Measurements from ENCODE around the gene HOXD10. TPM values are rescaled to one million over a fixed set of nuclear protein-coding genes. Genes with fewer than 3 reads are reported as not detected.
A peak's percentile ranks its signal among the peaks of the same experiment; 100 is the strongest.

Gene HOXD10
- total RNA-seq, 5 donors from 2014 or later (not counting 1 experiment from before 2014, with no cell fraction given): not detected

DNA sequence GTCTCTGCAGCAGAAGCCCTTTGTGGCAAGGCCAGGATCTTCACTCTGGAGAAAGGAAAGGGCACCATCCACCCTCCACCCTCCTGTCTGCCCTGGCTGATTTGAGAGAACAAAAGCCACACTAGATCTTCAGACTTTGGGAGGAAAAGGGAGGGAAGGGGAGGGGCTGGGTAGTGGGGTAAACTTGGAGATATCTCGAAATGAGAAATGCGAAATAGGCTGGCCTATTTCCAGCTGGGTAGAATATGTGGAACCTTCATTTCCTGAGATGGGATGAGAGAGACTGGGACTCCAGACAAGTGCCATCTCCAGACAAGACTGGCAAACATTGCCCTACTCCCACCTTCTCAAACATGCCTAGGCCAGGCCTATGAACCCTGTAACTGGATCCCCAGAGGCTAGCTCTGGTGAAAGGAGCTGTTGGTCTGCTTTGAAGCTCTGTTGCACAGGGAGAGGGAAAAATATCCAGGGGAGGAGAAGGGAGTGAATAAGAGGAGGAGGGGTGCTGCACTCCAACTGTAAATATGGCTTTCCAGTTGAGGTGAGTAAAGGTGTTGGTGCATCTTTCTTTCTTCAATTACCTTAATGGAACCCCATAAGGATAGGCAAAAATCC lies 15.3 kb upstream of the HOXD10 start:
- no peaks in the 10 kb centered on the region for H3K9me3 ChIP-seq
- Mint-ChIP-seq H3K27ac (no peak overlapping the region), H3K4me3 (no peak overlapping the region), H3K9me3 (no peaks in the 10 kb centered on the region), H3K27me3 (peaks cover 86 to 94% of the 10 kb centered on the region in 2 donors), H3K36me3 (no peaks in the 10 kb centered on the region), H3K4me1 (peaks cover 27 to 42% (median 33%) of the 10 kb centered on the region in 3 donors)
- peaks cover 31 to 92% of the 10 kb centered on the region in 2 experiments for H3K27me3 ChIP-seq (replicated peaks in 1 of 2; ENCODE audit: control insufficient read depth in 2 of 2, extremely low read depth in 1 of 2, insufficient read depth in 2 of 2, low read length in 1 of 2)
- no peak overlapping the region for H3K4me3 ChIP-seq (ENCODE audit: control insufficient read depth in 1 of 2, extremely low read depth in 1 of 2, low read length in 1 of 2)
- CTCF ChIA-PET: interaction anchor here (0.5 to 1.4 kb wide), 4 partner anchors 24 to 33 kb away, joined by 3 to 4 read pairs (median 4); no protein-coding TSS in a partner anchor
- H3K4me1 ChIP-seq (ENCODE audit: control insufficient read depth in 1 of 2, extremely low read depth in 1 of 2, insufficient read depth in 2 of 2, low read length in 2 of 2): peaks cover 8 to 26% of the 10 kb centered on the region in 2 experiments
- WGBS (ENCODE audit: insufficient coverage): no CpG with 5 or more reads among the region's 2 CpGs
- no peaks in the 10 kb centered on the region for H3K36me3 ChIP-seq (ENCODE audit: control insufficient read depth in 2 of 2, extremely low read depth in 1 of 2, insufficient read depth in 1 of 2, low read length in 1 of 2)
- DNase-seq (no peak), ATAC-seq (replicated peaks in 1 of 4) (no peak)
- H3K27ac ChIP-seq (ENCODE audit: low read length): no peak overlapping the region
- POLR2A ChIA-PET: no interaction called here

DNA sequence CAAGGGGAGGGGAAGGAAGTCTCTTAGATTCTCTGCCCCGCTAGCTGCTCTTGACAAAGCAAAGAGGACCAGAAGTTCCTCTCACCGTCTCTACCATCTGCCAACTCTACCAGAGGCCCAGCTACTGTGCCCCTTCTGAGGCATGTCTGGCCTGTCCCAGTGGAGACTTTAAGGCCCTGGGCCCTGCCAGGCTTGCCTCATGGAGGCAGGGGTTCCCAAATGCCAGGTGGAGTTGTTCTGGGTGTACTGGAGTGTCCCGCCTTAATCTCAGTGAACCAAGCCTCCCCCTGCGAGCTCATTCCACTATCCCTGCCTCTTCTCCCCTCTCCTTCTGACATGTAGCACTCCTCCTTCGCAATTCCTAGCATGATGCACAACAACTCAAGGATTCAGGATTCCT lies 14.7 kb upstream of the HOXD10 start:
- 37% methylated on average over 3 of the region's 5 CpGs for WGBS (ENCODE audit: insufficient coverage)
- Mint-ChIP-seq H3K9me3 (no peaks in the 10 kb centered on the region), H3K27ac (peak overlapping the region in 1 of 2 donors; percentile 32), H3K4me3 (no peak overlapping the region), H3K27me3 (peaks cover 83 to 91% of the 10 kb centered on the region in 2 donors), H3K36me3 (no peaks in the 10 kb centered on the region), H3K4me1 (peaks cover 25 to 40% (median 31%) of the 10 kb centered on the region in 3 donors)
- no peaks in the 10 kb centered on the region for H3K36me3 ChIP-seq (ENCODE audit: control insufficient read depth in 2 of 2, extremely low read depth in 1 of 2, insufficient read depth in 1 of 2, low read length in 1 of 2)
- no peak overlapping the region for H3K4me3 ChIP-seq (ENCODE audit: control insufficient read depth in 1 of 2, extremely low read depth in 1 of 2, low read length in 1 of 2)
- no peak overlapping the region for H3K27ac ChIP-seq (ENCODE audit: low read length)
- H3K4me1 ChIP-seq (ENCODE audit: control insufficient read depth in 1 of 2, extremely low read depth in 1 of 2, insufficient read depth in 2 of 2, low read length in 2 of 2): peaks cover 10 to 26% of the 10 kb centered on the region in 2 experiments
- ChIA-PET CTCF (interaction anchor here (0.5 to 1.4 kb wide), 3 partner anchors 30 to 32 kb away, joined by 3 to 4 read pairs (median 4); no protein-coding TSS in a partner anchor), POLR2A (no interaction called here)
- H3K27me3 ChIP-seq (replicated peaks in 1 of 2; ENCODE audit: control insufficient read depth in 2 of 2, extremely low read depth in 1 of 2, insufficient read depth in 2 of 2, low read length in 1 of 2): peaks cover 29 to 93% of the 10 kb centered on the region in 2 experiments
- no peaks in the 10 kb centered on the region for H3K9me3 ChIP-seq
- DNase-seq: no peak
- ATAC-seq (replicated peaks in 1 of 4): no peak

DNA sequence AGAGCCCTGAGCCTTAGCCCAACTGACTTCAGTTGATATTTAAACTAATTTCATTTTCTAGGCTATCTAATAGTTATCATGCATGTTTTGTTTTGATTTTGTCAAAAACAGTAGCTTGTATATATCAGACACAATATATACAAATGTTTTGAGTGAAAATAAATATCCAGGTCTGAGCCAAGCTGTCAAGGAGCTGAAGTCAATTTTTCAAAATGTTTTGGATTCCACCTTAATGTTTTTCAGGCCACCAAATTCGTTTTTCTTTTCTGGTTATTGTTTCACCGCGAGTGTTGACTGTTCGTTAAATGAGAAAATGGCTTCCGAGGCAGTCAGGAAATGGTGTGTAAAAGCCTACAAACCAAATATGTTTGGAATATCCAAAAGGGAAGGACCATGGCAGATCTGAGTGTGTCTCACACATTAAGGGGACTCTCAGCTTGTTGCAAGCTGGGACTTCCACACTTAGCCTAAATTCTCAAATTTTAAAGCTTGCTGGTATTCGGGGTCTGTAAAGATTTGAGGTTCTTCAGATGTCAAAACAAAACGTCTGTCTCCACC lies 14.2 kb upstream of the HOXD10 start:
- Mint-ChIP-seq H3K27ac (peak overlapping the region in 1 of 2 donors; percentile 32), H3K4me1 (peaks cover 23 to 35% (median 28%) of the 10 kb centered on the region in 3 donors), H3K36me3 (no peaks in the 10 kb centered on the region), H3K27me3 (peaks cover 78 to 88% of the 10 kb centered on the region in 2 donors), H3K9me3 (no peaks in the 10 kb centered on the region), H3K4me3 (no peak overlapping the region)
- Histone ChIP-seq H3K4me3 (ENCODE audit: control insufficient read depth in 1 of 2, extremely low read depth in 1 of 2, low read length in 1 of 2) (no peak overlapping the region), H3K27me3 (replicated peaks in 1 of 2; ENCODE audit: control insufficient read depth in 2 of 2, extremely low read depth in 1 of 2, insufficient read depth in 2 of 2, low read length in 1 of 2) (peaks cover 27 to 92% of the 10 kb centered on the region in 2 experiments), H3K27ac (ENCODE audit: low read length) (no peak overlapping the region), H3K36me3 (ENCODE audit: control insufficient read depth in 2 of 2, extremely low read depth in 1 of 2, insufficient read depth in 1 of 2, low read length in 1 of 2) (no peaks in the 10 kb centered on the region), H3K9me3 (no peaks in the 10 kb centered on the region), H3K4me1 (ENCODE audit: control insufficient read depth in 1 of 2, extremely low read depth in 1 of 2, insufficient read depth in 2 of 2, low read length in 2 of 2) (peaks cover 4 to 25% of the 10 kb centered on the region in 2 experiments)
- DNase-seq (no peak), ATAC-seq (replicated peaks in 1 of 4) (no peak)
- ChIA-PET POLR2A (interaction anchor here (0.6 to 1.1 kb wide), 2 partner anchors 20 to 24 kb away, joined by 3 read pairs; no protein-coding TSS in a partner anchor), CTCF (interaction anchor here (0.5 to 1.4 kb wide), 3 partner anchors 29 to 42 kb away, joined by 3 to 4 read pairs (median 3); no protein-coding TSS in a partner anchor)
- WGBS (ENCODE audit: insufficient coverage): 0% methylated on average over 1 of the region's 7 CpGs

DNA sequence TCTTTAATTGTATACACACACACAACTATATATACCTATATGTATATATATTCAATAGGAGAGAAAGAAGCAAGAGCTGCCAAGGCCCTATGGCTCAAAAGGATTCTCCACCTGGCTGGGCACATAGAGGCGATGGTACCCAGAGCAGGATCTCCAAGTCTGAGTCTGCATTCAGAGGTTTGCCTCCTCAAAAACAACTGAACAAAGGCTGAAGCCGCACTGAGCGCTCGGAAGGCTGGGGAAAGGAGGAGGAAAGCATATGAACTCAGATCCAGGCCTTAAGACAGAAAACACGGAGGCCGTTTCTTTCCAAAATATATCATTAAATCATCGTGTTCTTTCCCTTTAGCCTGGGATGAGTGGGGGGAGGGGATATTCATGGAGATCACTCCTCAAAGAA lies 13.4 kb upstream of the HOXD10 start:
- Mint-ChIP-seq H3K27ac (no peak overlapping the region), H3K36me3 (no peaks in the 10 kb centered on the region), H3K27me3 (peaks cover 70 to 82% of the 10 kb centered on the region in 2 donors), H3K4me3 (peak overlapping the region in 1 of 3 donors; percentile 8), H3K4me1 (peaks cover 19 to 27% (median 23%) of the 10 kb centered on the region in 3 donors), H3K9me3 (no peaks in the 10 kb centered on the region)
- H3K9me3 ChIP-seq: no peaks in the 10 kb centered on the region
- H3K36me3 ChIP-seq (ENCODE audit: control insufficient read depth in 2 of 2, extremely low read depth in 1 of 2, insufficient read depth in 1 of 2, low read length in 1 of 2): no peaks in the 10 kb centered on the region
- H3K27ac ChIP-seq (ENCODE audit: low read length): no peak overlapping the region
- H3K27me3 ChIP-seq (replicated peaks in 1 of 2; ENCODE audit: control insufficient read depth in 2 of 2, extremely low read depth in 1 of 2, insufficient read depth in 2 of 2, low read length in 1 of 2): peaks cover 27 to 85% of the 10 kb centered on the region in 2 experiments
- H3K4me3 ChIP-seq (ENCODE audit: control insufficient read depth in 1 of 2, extremely low read depth in 1 of 2, low read length in 1 of 2): no peak overlapping the region
- WGBS (ENCODE audit: insufficient coverage): no CpG with 5 or more reads among the region's 7 CpGs
- no peak for DNase-seq
- peaks cover 4 to 18% of the 10 kb centered on the region in 2 experiments for H3K4me1 ChIP-seq (ENCODE audit: control insufficient read depth in 1 of 2, extremely low read depth in 1 of 2, insufficient read depth in 2 of 2, low read length in 2 of 2)
- ChIA-PET CTCF (interaction anchor here in 1 of 2 donors (0.5 kb wide), 1 partner anchor 43 kb away, joined by 3 read pairs; no protein-coding TSS in a partner anchor), POLR2A (interaction anchor here in 1 of 2 donors (1.1 kb wide), 1 partner anchor 21 kb away, joined by 3 read pairs; no protein-coding TSS in a partner anchor)
- no peak for ATAC-seq (replicated peaks in 1 of 4)

DNA sequence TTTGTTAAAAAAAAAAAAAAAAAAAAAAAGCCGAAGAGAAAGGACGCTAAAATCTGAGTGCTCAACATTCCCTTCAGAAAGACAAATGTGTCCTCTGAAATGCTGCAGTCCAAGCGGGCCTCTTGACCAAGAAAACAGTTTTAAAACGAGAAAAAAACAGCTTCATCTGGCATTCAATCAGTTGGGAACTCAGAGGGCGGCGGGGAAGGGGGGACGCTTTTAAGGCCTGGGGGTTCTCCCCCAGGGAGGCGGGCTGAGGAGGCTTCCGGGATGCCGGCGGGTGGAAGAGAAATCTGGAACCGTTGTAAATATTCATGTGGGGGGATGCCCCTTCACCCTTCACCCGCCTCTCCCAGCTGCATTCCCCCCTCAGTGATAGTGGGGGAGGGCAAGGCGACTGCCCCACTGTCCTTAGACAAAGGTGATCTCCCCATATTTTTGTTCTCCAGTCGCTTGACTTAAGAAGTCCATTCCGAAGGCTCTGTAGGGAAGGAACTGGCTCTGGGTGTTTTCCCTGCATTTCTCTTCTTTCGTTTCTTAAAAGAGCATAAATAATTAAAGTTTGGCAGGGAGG lies 12.7 kb upstream of the HOXD10 start:
- CTCF ChIA-PET: no interaction called here

DNA sequence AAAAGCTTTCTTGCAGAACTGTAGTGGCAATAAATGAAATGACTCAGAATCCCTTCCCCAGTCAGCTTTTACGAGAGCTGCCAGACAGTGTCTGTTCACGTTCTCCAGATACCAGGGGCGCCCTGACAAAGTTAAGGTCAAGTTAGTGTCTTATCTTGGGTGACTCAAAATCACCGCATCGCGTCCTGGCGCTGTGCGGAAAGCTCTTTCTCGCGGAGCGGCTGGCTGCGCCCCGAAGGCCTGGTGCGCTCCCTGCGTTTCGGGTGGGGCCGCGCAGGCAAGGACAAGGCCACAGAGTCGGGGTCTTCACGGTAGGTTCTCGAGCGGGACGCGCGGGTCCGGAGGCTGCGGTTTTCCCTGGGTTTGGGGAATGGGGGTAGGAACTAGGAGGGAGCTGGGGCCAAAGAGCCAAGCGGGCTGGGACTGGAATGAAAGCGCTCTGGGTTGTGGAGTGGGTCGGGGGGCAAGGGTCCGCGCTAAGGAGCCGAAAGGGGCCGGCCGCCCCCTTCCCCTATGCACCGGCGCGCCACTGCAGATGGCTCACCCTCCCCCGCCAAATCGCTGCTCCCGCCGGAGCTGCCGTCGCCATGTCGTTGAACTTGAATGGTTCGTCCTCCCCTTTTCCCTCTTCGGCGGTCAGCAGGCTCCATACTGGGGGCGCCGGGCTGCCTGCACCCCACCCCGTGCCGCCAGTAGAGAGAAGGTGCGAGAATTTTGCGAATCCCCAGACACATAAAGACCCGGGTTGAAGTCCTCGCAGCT lies 12.1 kb upstream of the HOXD10 start:
- H3K27me3 Mint-ChIP-seq: peaks cover 70 to 80% of the 10 kb centered on the region in 2 donors
- ChIA-PET CTCF (no interaction called here), POLR2A (no interaction called here)
- ATAC-seq (replicated peaks in 1 of 4) (no peak), DNase-seq (no peak)
- Histone ChIP-seq H3K4me3 (ENCODE audit: control insufficient read depth in 1 of 2, extremely low read depth in 1 of 2, low read length in 1 of 2) (no peak overlapping the region), H3K4me1 (ENCODE audit: control insufficient read depth in 1 of 2, extremely low read depth in 1 of 2, insufficient read depth in 2 of 2, low read length in 2 of 2) (peaks cover 4 to 18% of the 10 kb centered on the region in 2 experiments), H3K27ac (ENCODE audit: low read length) (no peak overlapping the region), H3K9me3 (no peaks in the 10 kb centered on the region), H3K36me3 (ENCODE audit: control insufficient read depth in 2 of 2, extremely low read depth in 1 of 2, insufficient read depth in 1 of 2, low read length in 1 of 2) (no peaks in the 10 kb centered on the region), H3K27me3 (replicated peaks in 1 of 2; ENCODE audit: control insufficient read depth in 2 of 2, extremely low read depth in 1 of 2, insufficient read depth in 2 of 2, low read length in 1 of 2) (peaks cover 32 to 85% of the 10 kb centered on the region in 2 experiments)
- no peaks in the 10 kb centered on the region for H3K36me3 Mint-ChIP-seq
- WGBS (ENCODE audit: insufficient coverage): 13% methylated on average over 48 of the region's 56 CpGs
- peak overlapping the region in 1 of 3 donors; percentile 68 for H3K4me3 Mint-ChIP-seq
- no peaks in the 10 kb centered on the region for H3K9me3 Mint-ChIP-seq
- peaks cover 26 to 37% (median 30%) of the 10 kb centered on the region in 3 donors for H3K4me1 Mint-ChIP-seq
- H3K27ac Mint-ChIP-seq: no peak overlapping the region

More for the DNA sequence above, 12.7 kb upstream of the HOXD10 start:
- Mint-ChIP-seq H3K27me3 (peaks cover 70 to 80% of the 10 kb centered on the region in 2 donors), H3K4me1 (peaks cover 21 to 30% (median 24%) of the 10 kb centered on the region in 3 donors), H3K9me3 (no peaks in the 10 kb centered on the region), H3K4me3 (peak overlapping the region in 1 of 3 donors; percentile 68), H3K27ac (no peak overlapping the region), H3K36me3 (no peaks in the 10 kb centered on the region)
- no peak for DNase-seq
- no peak overlapping the region for H3K4me3 ChIP-seq (ENCODE audit: control insufficient read depth in 1 of 2, extremely low read depth in 1 of 2, low read length in 1 of 2)
- H3K4me1 ChIP-seq (ENCODE audit: control insufficient read depth in 1 of 2, extremely low read depth in 1 of 2, insufficient read depth in 2 of 2, low read length in 2 of 2): peaks cover 4 to 18% of the 10 kb centered on the region in 2 experiments
- no peaks in the 10 kb centered on the region for H3K9me3 ChIP-seq
- H3K27ac ChIP-seq (ENCODE audit: low read length): no peak overlapping the region
- WGBS (ENCODE audit: insufficient coverage): 13% methylated on average over 3 of the region's 17 CpGs
- ATAC-seq (replicated peaks in 1 of 4): no peak
- POLR2A ChIA-PET: no interaction called here
- peaks cover 28 to 85% of the 10 kb centered on the region in 2 experiments for H3K27me3 ChIP-seq (replicated peaks in 1 of 2; ENCODE audit: control insufficient read depth in 2 of 2, extremely low read depth in 1 of 2, insufficient read depth in 2 of 2, low read length in 1 of 2)
- no peaks in the 10 kb centered on the region for H3K36me3 ChIP-seq (ENCODE audit: control insufficient read depth in 2 of 2, extremely low read depth in 1 of 2, insufficient read depth in 1 of 2, low read length in 1 of 2)

Measured in T-cell (primary cell).